ENCODE measurements around the gene MRPS5.

DNA sequence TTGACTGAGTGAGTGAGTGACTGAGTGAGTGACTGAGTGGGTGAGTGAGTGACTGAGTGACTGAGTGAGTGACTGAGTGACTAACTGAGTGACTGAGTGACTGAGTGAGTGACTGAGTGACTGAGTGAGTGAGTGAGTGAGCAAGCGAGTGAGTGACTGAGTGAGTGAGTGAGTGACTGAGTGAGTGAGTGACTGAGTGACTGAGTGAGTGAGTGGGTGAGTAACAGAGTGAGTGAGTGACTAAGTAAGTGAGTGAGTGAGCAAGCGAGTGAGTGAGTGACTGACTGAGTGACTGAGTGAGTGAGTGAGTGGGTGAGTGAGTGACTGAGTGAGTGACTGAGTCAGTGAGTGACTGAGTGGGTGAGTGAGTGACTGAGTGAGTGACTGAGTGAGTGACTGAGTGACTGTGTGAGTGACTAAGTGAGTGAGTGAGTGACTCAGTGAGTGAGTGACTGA, 84.2 kb downstream of the MRPS5 start:
- TF ChIP-seq, protein P1, sequence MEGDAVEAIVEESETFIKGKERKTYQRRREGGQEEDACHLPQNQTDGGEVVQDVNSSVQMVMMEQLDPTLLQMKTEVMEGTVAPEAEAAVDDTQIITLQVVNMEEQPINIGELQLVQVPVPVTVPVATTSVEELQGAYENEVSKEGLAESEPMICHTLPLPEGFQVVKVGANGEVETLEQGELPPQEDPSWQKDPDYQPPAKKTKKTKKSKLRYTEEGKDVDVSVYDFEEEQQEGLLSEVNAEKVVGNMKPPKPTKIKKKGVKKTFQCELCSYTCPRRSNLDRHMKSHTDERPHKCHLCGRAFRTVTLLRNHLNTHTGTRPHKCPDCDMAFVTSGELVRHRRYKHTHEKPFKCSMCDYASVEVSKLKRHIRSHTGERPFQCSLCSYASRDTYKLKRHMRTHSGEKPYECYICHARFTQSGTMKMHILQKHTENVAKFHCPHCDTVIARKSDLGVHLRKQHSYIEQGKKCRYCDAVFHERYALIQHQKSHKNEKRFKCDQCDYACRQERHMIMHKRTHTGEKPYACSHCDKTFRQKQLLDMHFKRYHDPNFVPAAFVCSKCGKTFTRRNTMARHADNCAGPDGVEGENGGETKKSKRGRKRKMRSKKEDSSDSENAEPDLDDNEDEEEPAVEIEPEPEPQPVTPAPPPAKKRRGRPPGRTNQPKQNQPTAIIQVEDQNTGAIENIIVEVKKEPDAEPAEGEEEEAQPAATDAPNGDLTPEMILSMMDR (IDR thresholded peaks at IDR 0.05) = no peak
- TF ChIP-seq POLR2A (IDR thresholded peaks at IDR 0.05; ENCODE audit: low read depth) (no peak), EP300 (IDR thresholded peaks at IDR 0.05) (no peak)
